H1 (cell line): ENCODE data around the gene MYH9. TPM values are rescaled to one million over a fixed set of nuclear protein-coding genes. Genes with fewer than 3 reads are reported as not detected.

Experiments
- CEBPB ChIP-seq: IDR thresholded peaks from 2 replicates; pipeline ENCODE4 v1.6.1; 2012; ENCODE audit warnings: low read depth, low read length
- CHD2 ChIP-seq: IDR thresholded peaks from 2 replicates; pipeline ENCODE4 v1.6.1; 2012; ENCODE audit warnings: low read length, improper control_type of control experiment
- JUND ChIP-seq: IDR thresholded peaks from 2 replicates; pipeline ENCODE4 v1.6.1; 2011; ENCODE audit warnings: mild to moderate bottlenecking, improper control_type of control experiment, low read length
- RAD21 ChIP-seq, 2 experiments: IDR thresholded peaks in 1 of 2; conservative IDR thresholded peaks in 1 of 2; 2 replicates each; pipeline ENCODE4 v1.6.1; 2011; ENCODE audit warnings: low read depth in 2 of 2, low read length in 2 of 2, improper control_type of control experiment in 1 of 2, inconsistent platforms in 1 of 2, mild to moderate bottlenecking in 1 of 2, moderate library complexity in 1 of 2
- RXRA ChIP-seq: IDR thresholded peaks from 2 replicates; pipeline ENCODE4 v1.6.1; 2011; ENCODE audit warnings: low read depth, mild to moderate bottlenecking, low read length, moderate library complexity; ENCODE audit not compliant: insufficient read depth
- polyA plus RNA-seq, 7 experiments: library from polyadenylated mRNA; depleted of rRNA in 3 of 7; stranded (reverse) in 5 of 7; unstranded in 2 of 7; fragments of >200 nt in 5 of 7; fragments of 200-250 nt in 2 of 7; gene quantifications; 1 replicate in 5 of 7; 2 replicates in 1 of 7; 4 replicates in 1 of 7; pipeline versions ENCODE4 v1.2.1 to v1.2.3, GENCODE V29; 2011 to 2013; ENCODE audit warnings: missing spikeins in 2 of 7, mixed read lengths in 2 of 7
- total RNA-seq: library from RNA; stranded (reverse); fragmentation: NEBNext Ultra II Directional; extraction: Animal tissue kit (Norgen Biotek cat#: 25700); gene quantifications from 2 replicates; pipeline ENCODE4 v1.2.1, GENCODE V29; 2021

MYH9 gene
- total and polyA plus RNA-seq, 2 of the 8 experiments (the other 6 are each of a cell fraction or from before 2014, with no cell fraction given), result 24.9 to 322 TPM

DNA sequence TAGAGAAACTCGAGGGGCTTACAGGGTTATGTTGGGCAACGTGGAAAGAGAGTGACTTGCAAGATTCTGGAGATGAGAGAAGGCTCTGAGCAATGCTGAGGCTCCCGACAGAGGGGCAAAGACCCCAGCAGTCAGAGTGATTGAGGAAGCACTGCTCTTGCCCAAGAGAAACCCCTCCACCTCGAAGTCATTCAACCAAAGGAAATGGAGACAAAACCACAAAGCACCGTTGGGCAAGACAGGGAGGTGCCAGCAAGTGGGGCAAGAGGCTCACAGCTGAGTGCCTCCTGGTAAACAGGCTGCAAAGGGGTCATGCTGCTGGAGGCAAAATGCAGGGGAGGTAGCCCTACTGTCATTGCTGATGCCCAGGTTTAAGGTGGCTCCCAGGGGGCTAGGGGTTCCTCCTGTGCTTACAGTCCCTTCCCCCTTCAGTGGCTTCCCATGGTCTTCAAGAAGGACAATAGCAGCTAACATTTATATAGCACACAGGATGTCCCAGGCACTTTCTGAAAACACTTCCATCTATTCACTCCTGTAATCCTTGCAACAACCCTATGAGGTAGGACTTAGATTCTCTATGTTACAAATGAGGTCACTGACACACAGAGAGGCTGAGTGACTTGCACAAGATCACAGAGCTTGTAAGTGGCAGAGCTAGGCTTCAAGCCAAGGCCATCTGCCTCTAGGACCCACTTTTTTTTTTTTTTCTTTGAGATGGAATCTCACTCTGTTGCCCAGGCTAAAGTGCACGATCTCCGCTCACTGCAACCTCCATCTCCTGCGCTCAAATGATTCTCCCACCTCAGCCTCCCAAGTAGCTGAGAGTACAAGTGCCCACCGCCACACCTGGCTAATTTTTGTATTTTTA lies 18.1 kb upstream of the MYH9 start (continued):
- TF ChIP-seq RAD21 (IDR thresholded peaks at IDR 0.05 in 1 of 2, conservative IDR thresholded peaks at IDR 0.05 in 1 of 2; ENCODE audit: low read depth in 2 of 2, low read length in 2 of 2), result peak; percentile 25 to 42; a peak in 3 of 4 replicates
- no peak for TF ChIP-seq RXRA
- no peak for TF ChIP-seq CEBPB
- no peak for TF ChIP-seq JUND
- no peak for TF ChIP-seq CHD2
- TF ChIP-seq, all 59 proteins: peak for 2
